KBM-7 (cell line): ENCODE data around the gene PRKAR1B.
"Not testable (repeated sequence)": the region's sequence is repeated elsewhere in the genome, so short reads cannot be mapped to it uniquely, and the experiment has no call there.

Experiments
- DNase-seq: peaks from one replicate; pipeline ENCODE4 v3.0.0-alpha.2; 2015
- in situ Hi-C: fragments of 300-500 bp; cut with MboI; formaldehyde crosslinking; loops from 2 replicates; pipeline ENCODE4 v1.14.3; 2020; ENCODE audit warnings: low sequenced_read_pairs, low pct_unique_long_range_greater_than_20kb, mixed read lengths

Gene PRKAR1B

GRCh38 chr7:760006-760405 is 32.9 kb upstream of the PRKAR1B start:
- no peak for DNase-seq
- in situ Hi-C loops = no loop called here

GRCh38 chr7:759569-759968 is 32.5 kb upstream of the PRKAR1B start:
- in situ Hi-C loops = no loop called here
- DNase-seq = no peak

GRCh38 chr7:757741-758163 is 30.7 kb upstream of the PRKAR1B start:
- peak; percentile 67 for DNase-seq
- in situ Hi-C loops = no loop called here

- DNase-seq = no peak
- in situ Hi-C loops = no loop called here
Measured at GRCh38 chr7:756928-757560, 30.0 kb upstream of the PRKAR1B start.

- in situ Hi-C loops = no loop called here
Measured at GRCh38 chr7:756231-756927, 29.3 kb upstream of the PRKAR1B start.

GRCh38 chr7:755413-755805 is 28.3 kb upstream of the PRKAR1B start:
- no peak for DNase-seq
- in situ Hi-C loops = no loop called here

More at GRCh38 chr7:756231-756927, 29.3 kb upstream of the PRKAR1B start:
- DNase-seq = no peak

- in situ Hi-C loops = no loop called here
- no peak for DNase-seq
Measured at GRCh38 chr7:754531-755412, 27.7 kb upstream of the PRKAR1B start.

GRCh38 chr7:753190-753589 is 26.1 kb upstream of the PRKAR1B start:
- no peak for DNase-seq
- in situ Hi-C loops = no loop called here

- in situ Hi-C loops, DNase-seq: not testable (repeated sequence)
Measured at GRCh38 chr7:752256-752655, 25.2 kb upstream of the PRKAR1B start.

- in situ Hi-C loops = no loop called here
- no peak for DNase-seq
Measured at GRCh38 chr7:751826-752225, 24.7 kb upstream of the PRKAR1B start.

- in situ Hi-C loops = no loop called here
- no peak for DNase-seq
Measured at GRCh38 chr7:750111-750905, 23.2 kb upstream of the PRKAR1B start.

GRCh38 chr7:749140-749551 is 22.1 kb upstream of the PRKAR1B start:
- in situ Hi-C loops = no loop called here
- no peak for DNase-seq

- no peak for DNase-seq
- in situ Hi-C loops = no loop called here
Measured at GRCh38 chr7:748446-748845, 21.4 kb upstream of the PRKAR1B start.

GRCh38 chr7:747186-747585 is 20.1 kb upstream of the PRKAR1B start:
- no peak for DNase-seq
- in situ Hi-C loops = no loop called here

- no peak for DNase-seq
- in situ Hi-C loops = no loop called here
Measured at GRCh38 chr7:746155-747061, 19.3 kb upstream of the PRKAR1B start.

GRCh38 chr7:745431-746154 is 18.5 kb upstream of the PRKAR1B start:
- no peak for DNase-seq
- in situ Hi-C loops = no loop called here

GRCh38 chr7:744854-745430 is 17.9 kb upstream of the PRKAR1B start:
- DNase-seq = no peak
- in situ Hi-C loops = no loop called here
